Esophagus muscularis mucosa (tissue), 4 donors: Measurements from ENCODE around the gene MANBA.

Experiments used
- EP300 ChIP-seq: sonication (generic); formaldehyde crosslinking; IDR thresholded peaks from one replicate; pipeline ENCODE4 v1.6.1; 2017; ENCODE audit warnings: antibody characterized with exemption
- POLR2A ChIP-seq: fragments of 450-650 bp; IDR thresholded peaks from one replicate; pipeline ENCODE4 v1.6.1; 2017; ENCODE audit warnings: antibody characterized with exemption, moderate library complexity, mild to moderate bottlenecking, low read depth
- TF ChIP-seq, protein P1 (sequence below), 3 experiments: fragments of 200-600 bp in 2 of 3; fragments of 450-650 bp in 1 of 3; sonication (generic) in 2 of 3; IDR thresholded peaks; one replicate each; pipeline ENCODE4 v1.5.1; 2017 to 2019; ENCODE audit warnings: antibody characterized with exemption in 3 of 3, mild to moderate bottlenecking in 2 of 3, moderate library complexity in 1 of 3

DNA sequence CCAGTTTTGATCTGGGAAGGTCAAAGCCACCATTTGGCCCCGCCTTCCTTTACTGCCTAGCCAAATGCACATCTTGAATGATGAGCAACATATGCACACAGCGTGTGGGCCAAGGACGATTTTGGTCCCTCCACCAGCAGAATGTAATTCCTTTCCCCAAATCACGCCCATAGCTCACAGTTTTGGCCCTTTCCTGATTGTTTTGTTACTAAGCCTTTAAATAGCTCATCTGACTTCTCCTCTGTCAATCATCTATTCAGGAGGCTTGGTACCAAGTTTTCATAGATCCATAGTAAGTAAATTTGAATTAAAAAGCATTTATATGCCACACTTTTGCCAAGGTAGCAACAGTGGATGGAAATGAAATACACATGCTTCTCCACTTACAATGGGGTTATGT lies 136.3 kb downstream of the MANBA start:
- TF ChIP-seq EP300 (no peak), POLR2A (no peak)
- TF ChIP-seq, protein P1, sequence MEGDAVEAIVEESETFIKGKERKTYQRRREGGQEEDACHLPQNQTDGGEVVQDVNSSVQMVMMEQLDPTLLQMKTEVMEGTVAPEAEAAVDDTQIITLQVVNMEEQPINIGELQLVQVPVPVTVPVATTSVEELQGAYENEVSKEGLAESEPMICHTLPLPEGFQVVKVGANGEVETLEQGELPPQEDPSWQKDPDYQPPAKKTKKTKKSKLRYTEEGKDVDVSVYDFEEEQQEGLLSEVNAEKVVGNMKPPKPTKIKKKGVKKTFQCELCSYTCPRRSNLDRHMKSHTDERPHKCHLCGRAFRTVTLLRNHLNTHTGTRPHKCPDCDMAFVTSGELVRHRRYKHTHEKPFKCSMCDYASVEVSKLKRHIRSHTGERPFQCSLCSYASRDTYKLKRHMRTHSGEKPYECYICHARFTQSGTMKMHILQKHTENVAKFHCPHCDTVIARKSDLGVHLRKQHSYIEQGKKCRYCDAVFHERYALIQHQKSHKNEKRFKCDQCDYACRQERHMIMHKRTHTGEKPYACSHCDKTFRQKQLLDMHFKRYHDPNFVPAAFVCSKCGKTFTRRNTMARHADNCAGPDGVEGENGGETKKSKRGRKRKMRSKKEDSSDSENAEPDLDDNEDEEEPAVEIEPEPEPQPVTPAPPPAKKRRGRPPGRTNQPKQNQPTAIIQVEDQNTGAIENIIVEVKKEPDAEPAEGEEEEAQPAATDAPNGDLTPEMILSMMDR (IDR thresholded peaks at IDR 0.05), result no peak
